Neural progenitor cell (in vitro differentiated cells): ENCODE measurements around the gene IQGAP1. TPM values are rescaled to one million over a fixed set of nuclear protein-coding genes. Genes with fewer than 3 reads are reported as not detected.

Source experiments
- DNase-seq: peaks from one replicate; pipeline ENCODE4 v3.0.0-alpha.2; 2016; ENCODE audit warnings: low spot score
- H2AFZ ChIP-seq: fragments of 200-600 bp; sonication (generic); replicated peaks from 2 replicates; pipeline ENCODE4 v1.6.1; 2016; ENCODE audit warnings: antibody characterized with exemption
- H3F3A ChIP-seq: fragments of 200-600 bp; sonication (generic); 2 replicates; pipeline ENCODE4 v1.6.1; 2016; ENCODE audit warnings: antibody characterized with exemption, low read depth
- H3K27ac ChIP-seq: fragments of 200-600 bp; sonication (generic); 2 replicates; pipeline ENCODE4 v1.5.1; 2016; ENCODE audit warnings: mild to moderate bottlenecking
- H3K27me3 ChIP-seq: fragments of 200-600 bp; sonication (generic); 2 replicates; pipeline ENCODE4 v1.6.1; 2016; ENCODE audit warnings: mild to moderate bottlenecking, moderate library complexity
- H3K36me3 ChIP-seq: fragments of 200-600 bp; sonication (generic); 2 replicates; pipeline ENCODE4 v1.5.1; 2016
- H3K4me1 ChIP-seq: fragments of 200-600 bp; sonication (generic); 2 replicates; pipeline ENCODE4 v1.6.1; 2016; ENCODE audit warnings: mixed run types
- H3K4me2 ChIP-seq: fragments of 200-600 bp; sonication (generic); 2 replicates; pipeline ENCODE4 v1.6.1; 2016
- H3K4me3 ChIP-seq: fragments of 200-600 bp; sonication (generic); 2 replicates; pipeline ENCODE4 v1.5.1; 2016
- H3K79me2 ChIP-seq: fragments of 200-600 bp; sonication (generic); 2 replicates; pipeline ENCODE4 v1.6.1; 2016; ENCODE audit warnings: low read depth
- H3K9ac ChIP-seq: fragments of 200-600 bp; sonication (generic); 2 replicates; pipeline ENCODE4 v1.6.1; 2016
- H3K9me3 ChIP-seq: fragments of 200-600 bp; sonication (generic); 2 replicates; pipeline ENCODE4 v1.5.1; 2016; ENCODE audit warnings: low read depth
- H4K20me1 ChIP-seq: fragments of 200-600 bp; sonication (generic); 2 replicates; pipeline ENCODE4 v1.6.1; 2016; ENCODE audit warnings: low read depth
- H3K27ac Mint-ChIP-seq: 3 replicates; pipeline ENCODE4 v1.8.0; 2021; ENCODE audit warnings: mixed read lengths
- H3K27me3 Mint-ChIP-seq: 2 replicates; pipeline ENCODE4 v1.8.0; 2022; ENCODE audit warnings: low read depth, mild to moderate bottlenecking, inconsistent platforms, moderate library complexity, mixed read lengths; ENCODE audit not compliant: insufficient read depth
- H3K36me3 Mint-ChIP-seq: 3 replicates; pipeline ENCODE4 v1.8.0; 2021; ENCODE audit warnings: mixed read lengths
- H3K4me1 Mint-ChIP-seq: 3 replicates; pipeline ENCODE4 v1.8.0; 2021; ENCODE audit warnings: mixed read lengths
- H3K4me3 Mint-ChIP-seq: 3 replicates; pipeline ENCODE4 v1.8.0; 2021; ENCODE audit warnings: mild to moderate bottlenecking, moderate library complexity, mixed read lengths
- H3K9me3 Mint-ChIP-seq: 3 replicates; pipeline ENCODE4 v1.8.0; 2020; ENCODE audit warnings: mixed read lengths
- CTCF ChIP-seq: fragments of 200-600 bp; sonication (generic); IDR thresholded peaks from 2 replicates; pipeline ENCODE4 v1.5.1; 2017; ENCODE audit warnings: antibody characterized with exemption, mild to moderate bottlenecking
- EZH2 ChIP-seq: fragments of 200-600 bp; sonication (generic); IDR thresholded peaks from 2 replicates; pipeline ENCODE4 v1.6.1; 2017; ENCODE audit warnings: antibody characterized with exemption, mild to moderate bottlenecking, moderate library complexity
- EZH2phosphoT487 ChIP-seq: fragments of 200-600 bp; sonication (generic); IDR thresholded peaks from 2 replicates; pipeline ENCODE4 v1.6.1; 2017; ENCODE audit warnings: antibody characterized with exemption
- total RNA-seq: library from RNA; depleted of rRNA; stranded (reverse); fragments of >200 nt; gene quantifications from 2 replicates; pipeline ENCODE4 v1.2.3, GENCODE V29; 2015; ENCODE audit warnings: low replicate concordance

Gene IQGAP1
- total RNA-seq, 1 donor from 2014 or later: 44.8 TPM

- Histone ChIP-seq H3K79me2 (peaks cover 25% of the 10 kb centered on the region), H3K27ac (no peak overlapping the region), H3K9ac (no peak overlapping the region), H3K27me3 (no peaks in the 10 kb centered on the region), H4K20me1 (no peaks in the 10 kb centered on the region), H3K4me2 (no peak overlapping the region), H3K36me3 (no peaks in the 10 kb centered on the region), H3K9me3 (no peaks in the 10 kb centered on the region), H3K4me1 (peaks cover 16% of the 10 kb centered on the region), H3K4me3 (no peak overlapping the region), H3F3A (peaks cover 9% of the 10 kb centered on the region), H2AFZ (no peak overlapping the region)
- TF ChIP-seq CTCF: no peak
- TF ChIP-seq EZH2: no peak
- no peak for TF ChIP-seq EZH2phosphoT487
- Mint-ChIP-seq H3K36me3 (peaks cover 8% of the 10 kb centered on the region), H3K9me3 (peaks cover 6% of the 10 kb centered on the region), H3K4me3 (no peak overlapping the region), H3K4me1 (peaks cover 7% of the 10 kb centered on the region), H3K27ac (no peak overlapping the region), H3K27me3 (peaks cover 3% of the 10 kb centered on the region)
- no peak for DNase-seq
These were observed 23.1 kb downstream of the IQGAP1 start for GRCh38 chr15:90411176-90411575.

GRCh38 chr15:90412356-90413194, 24.5 kb downstream of the IQGAP1 start:
- Mint-ChIP-seq H3K27me3 (peaks cover 3% of the 10 kb centered on the region), H3K4me1 (peaks cover 7% of the 10 kb centered on the region), H3K36me3 (peaks cover 9% of the 10 kb centered on the region), H3K4me3 (no peak overlapping the region), H3K9me3 (peaks cover 15% of the 10 kb centered on the region), H3K27ac (no peak overlapping the region)
- TF ChIP-seq CTCF (no peak), EZH2phosphoT487 (no peak), EZH2 (no peak)
- Histone ChIP-seq H4K20me1 (no peaks in the 10 kb centered on the region), H3K4me3 (no peak overlapping the region), H3K4me2 (no peak overlapping the region), H3K27me3 (no peaks in the 10 kb centered on the region), H3K27ac (no peak overlapping the region), H3K9ac (no peak overlapping the region), H3K36me3 (no peaks in the 10 kb centered on the region), H3K79me2 (peaks cover 18% of the 10 kb centered on the region), H3K9me3 (no peaks in the 10 kb centered on the region), H3F3A (peaks cover 9% of the 10 kb centered on the region), H3K4me1 (peaks cover 16% of the 10 kb centered on the region), H2AFZ (no peak overlapping the region)
- DNase-seq: no peak

- Histone ChIP-seq H3K79me2 (peaks cover 14% of the 10 kb centered on the region), H3K4me3 (no peak overlapping the region)
These were observed 25.7 kb downstream of the IQGAP1 start for GRCh38 chr15:90413411-90414379.

More at GRCh38 chr15:90413411-90414379, 25.7 kb downstream of the IQGAP1 start:
- Histone ChIP-seq H3K36me3 (no peaks in the 10 kb centered on the region), H3K9ac (no peak overlapping the region), H3K4me2 (peak overlapping the region; percentile 8), H3F3A (peaks cover 9% of the 10 kb centered on the region), H4K20me1 (no peaks in the 10 kb centered on the region), H3K4me1 (peaks cover 16% of the 10 kb centered on the region), H3K9me3 (no peaks in the 10 kb centered on the region), H2AFZ (no peak overlapping the region), H3K27me3 (no peaks in the 10 kb centered on the region), H3K27ac (no peak overlapping the region)
- H3K27ac Mint-ChIP-seq: no peak overlapping the region
- H3K9me3 Mint-ChIP-seq: peaks cover 17% of the 10 kb centered on the region
- peaks cover 3% of the 10 kb centered on the region for H3K27me3 Mint-ChIP-seq
- no peak overlapping the region for H3K4me3 Mint-ChIP-seq
- TF ChIP-seq EZH2: no peak
- TF ChIP-seq CTCF: no peak
- no peak for TF ChIP-seq EZH2phosphoT487
- peaks cover 7% of the 10 kb centered on the region for H3K4me1 Mint-ChIP-seq
- peaks cover 9% of the 10 kb centered on the region for H3K36me3 Mint-ChIP-seq
- DNase-seq: no peak
